C4-2B (cell line): ENCODE data around the gene SORL1.

Experiments
- ZFX ChIP-seq: fragments of 450-650 bp; IDR thresholded peaks from 2 replicates; pipeline ENCODE4 v1.6.1; 2017
- TF ChIP-seq, protein P1 (sequence below): fragments of 450-650 bp; conservative IDR thresholded peaks from 2 replicates; pipeline ENCODE4 v1.5.1; 2017; ENCODE audit warnings: mild to moderate bottlenecking

DNA sequence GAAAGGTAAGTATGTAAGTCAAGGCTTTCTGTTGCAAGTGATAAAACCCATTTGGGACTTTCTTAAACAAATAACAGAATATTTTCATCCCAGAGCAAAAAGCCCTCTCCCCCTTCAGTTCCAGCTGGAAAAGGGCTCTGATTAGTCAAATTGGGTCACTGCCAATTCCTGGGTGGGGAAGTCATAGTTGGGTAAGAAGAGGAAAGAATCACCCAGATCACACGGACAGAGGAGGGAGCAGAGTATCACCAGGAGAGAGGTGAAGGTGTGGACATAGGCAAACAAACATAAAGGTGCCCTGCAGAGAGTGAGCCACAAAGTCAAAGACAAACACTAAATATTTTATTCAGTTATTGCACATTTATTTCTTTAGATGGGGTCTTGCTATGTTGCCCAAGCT is 36.3 kb upstream of the SORL1 start:
- TF ChIP-seq, protein P1, sequence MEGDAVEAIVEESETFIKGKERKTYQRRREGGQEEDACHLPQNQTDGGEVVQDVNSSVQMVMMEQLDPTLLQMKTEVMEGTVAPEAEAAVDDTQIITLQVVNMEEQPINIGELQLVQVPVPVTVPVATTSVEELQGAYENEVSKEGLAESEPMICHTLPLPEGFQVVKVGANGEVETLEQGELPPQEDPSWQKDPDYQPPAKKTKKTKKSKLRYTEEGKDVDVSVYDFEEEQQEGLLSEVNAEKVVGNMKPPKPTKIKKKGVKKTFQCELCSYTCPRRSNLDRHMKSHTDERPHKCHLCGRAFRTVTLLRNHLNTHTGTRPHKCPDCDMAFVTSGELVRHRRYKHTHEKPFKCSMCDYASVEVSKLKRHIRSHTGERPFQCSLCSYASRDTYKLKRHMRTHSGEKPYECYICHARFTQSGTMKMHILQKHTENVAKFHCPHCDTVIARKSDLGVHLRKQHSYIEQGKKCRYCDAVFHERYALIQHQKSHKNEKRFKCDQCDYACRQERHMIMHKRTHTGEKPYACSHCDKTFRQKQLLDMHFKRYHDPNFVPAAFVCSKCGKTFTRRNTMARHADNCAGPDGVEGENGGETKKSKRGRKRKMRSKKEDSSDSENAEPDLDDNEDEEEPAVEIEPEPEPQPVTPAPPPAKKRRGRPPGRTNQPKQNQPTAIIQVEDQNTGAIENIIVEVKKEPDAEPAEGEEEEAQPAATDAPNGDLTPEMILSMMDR: no peak
- no peak for TF ChIP-seq ZFX
